Measurements from ENCODE around the gene GPR157.

DNA sequence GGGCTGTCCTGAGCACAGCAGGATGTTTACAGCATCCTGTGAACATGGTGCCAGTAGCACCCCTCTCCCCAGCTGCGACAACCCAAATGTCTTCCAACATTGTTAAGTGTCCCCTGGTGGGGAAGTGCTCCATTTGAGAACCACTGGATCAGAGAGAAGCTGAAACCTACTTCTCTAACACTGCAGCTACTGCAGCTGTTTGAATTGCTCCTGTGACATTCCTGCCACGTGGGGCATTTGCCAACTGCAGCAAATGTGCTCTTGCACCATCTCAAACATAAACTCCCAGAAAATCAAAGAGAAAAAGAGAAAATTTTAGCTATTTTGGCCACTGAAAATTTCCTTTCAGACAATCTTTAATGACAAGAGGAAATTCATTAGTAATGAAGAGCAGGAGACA lies 70.4 kb downstream of the GPR157 start:
- no peak for TF ChIP-seq EZH2 (IDR thresholded peaks at IDR 0.05; ENCODE audit: insufficient read depth, poor library complexity, severe bottlenecking)
- no peak for TF ChIP-seq EZH2phosphoT487 (IDR thresholded peaks at IDR 0.05; ENCODE audit: insufficient read depth, low read depth)
